HG02678 (cell line): Measurements from ENCODE around the gene RPSA.
"Not testable (repeated sequence)": the region's sequence is repeated elsewhere in the genome, so short reads cannot be mapped to it uniquely, and the experiment has no call there.

ENCODE experiments used
- ATAC-seq: cut with Tn5 transposase; IDR thresholded peaks from one replicate; pipeline ENCODE4 v1.9.1; 2021; ENCODE audit warnings: mild to moderate bottlenecking, moderate library complexity; ENCODE audit not compliant: unreplicated experiment

RPSA gene

GRCh38 chr3:39406368-39407258 lies at the start of gene RPSA:
Gene RPSA, plus strand, starts transcription at chr3:39406720. Its CDS starts 934 bp downstream, at chr3:39407654.
- ATAC-seq, result peak; percentile 92

- no peak for ATAC-seq
These were observed 48.2 kb upstream of the RPSA start for GRCh38 chr3:39358333-39358732.

- ATAC-seq, result peak; percentile 81
These were observed 45.1 kb upstream of the RPSA start for GRCh38 chr3:39361252-39361927.

GRCh38 chr3:39362192-39362591 lies 44.3 kb upstream of the RPSA start:
- ATAC-seq, result no peak

GRCh38 chr3:39362812-39363211 lies 43.7 kb upstream of the RPSA start:
- no peak for ATAC-seq

GRCh38 chr3:39370450-39370849 lies 36.1 kb upstream of the RPSA start:
- ATAC-seq, result not testable (repeated sequence)

GRCh38 chr3:39372833-39373232 lies 33.7 kb upstream of the RPSA start:
- ATAC-seq, result no peak

- no peak for ATAC-seq
These were observed 29.4 kb upstream of the RPSA start for GRCh38 chr3:39376959-39377634.

GRCh38 chr3:39378088-39378487 lies 28.4 kb upstream of the RPSA start:
- ATAC-seq, result peak; percentile 65

- no peak for ATAC-seq
These were observed 27.4 kb upstream of the RPSA start for GRCh38 chr3:39378957-39379777.

- ATAC-seq, result no peak
These were observed 26.8 kb upstream of the RPSA start for GRCh38 chr3:39379778-39380155.

- no peak for ATAC-seq
These were observed 25.1 kb upstream of the RPSA start for GRCh38 chr3:39381432-39381831.

- peak; percentile 66 for ATAC-seq
These were observed 23.3 kb upstream of the RPSA start, which contains the start of gene SLC25A38 for GRCh38 chr3:39383045-39383880. Gene SLC25A38, plus strand, starts transcription at chr3:39383370. Its CDS starts 355 bp downstream, at chr3:39383725.

- ATAC-seq, result peak; percentile 74
These were observed 22.4 kb upstream of the RPSA start for GRCh38 chr3:39383881-39384664.

GRCh38 chr3:39384665-39385000 lies 21.9 kb upstream of the RPSA start:
- ATAC-seq, result no peak

GRCh38 chr3:39385456-39386090 lies 20.9 kb upstream of the RPSA start:
- no peak for ATAC-seq

GRCh38 chr3:39386318-39386717 lies 20.2 kb upstream of the RPSA start:
- ATAC-seq, result no peak

- no peak for ATAC-seq
These were observed 19.0 kb upstream of the RPSA start for GRCh38 chr3:39387411-39387975.
